Heart left ventricle (tissue), 16 donors: ENCODE data around the gene LSAMP. TPM values are rescaled to one million over a fixed set of nuclear protein-coding genes. Genes with fewer than 3 reads are reported as not detected.

Experiments
- ATAC-seq, 4 donors: fragments of 200-7000 bp; cut with Tn5 transposase; one replicate each; pipeline ENCODE4 v1.9.1; 2020 to 2022; ENCODE audit warnings: moderate library complexity in 4 of 4, mild to moderate bottlenecking in 3 of 4, moderate number of reproducible peaks in 1 of 4
- DNase-seq, 5 donors: peaks; one replicate each; pipeline ENCODE4 v3.0.0-alpha.2; 2020
- H3K27ac ChIP-seq, 12 donors: fragments of 200-600 bp; sonication (generic) in 4 of 12; one replicate each; pipeline versions ENCODE4 v1.5.0 to v1.8.0; 2016 to 2022; ENCODE audit warnings: mild to moderate bottlenecking in 2 of 12
- H3K27me3 ChIP-seq, 9 donors: fragments of 200-600 bp; sonication (generic) in 2 of 9; one replicate each; pipeline versions ENCODE4 v1.5.1 to v1.8.0; 2016 to 2022; ENCODE audit warnings: mild to moderate bottlenecking in 3 of 9
- H3K36me3 ChIP-seq, 9 donors: fragments of 200-600 bp; sonication (generic) in 2 of 9; one replicate each; pipeline versions ENCODE4 v1.5.0 to v1.8.0; 2018 to 2022; ENCODE audit warnings: mild to moderate bottlenecking in 2 of 9
- H3K4me1 ChIP-seq, 12 donors: fragments of 200-600 bp; sonication (generic) in 4 of 12; one replicate each; pipeline versions ENCODE4 v1.5.0 to v1.8.0; 2016 to 2022; ENCODE audit warnings: mild to moderate bottlenecking in 3 of 12
- H3K4me3 ChIP-seq, 12 donors: fragments of 200-600 bp; sonication (generic) in 4 of 12; one replicate each; pipeline versions ENCODE4 v1.5.0 to v1.8.0; 2017 to 2022; ENCODE audit warnings: mild to moderate bottlenecking in 9 of 12, moderate library complexity in 4 of 12
- H3K9me3 ChIP-seq, 12 donors: fragments of 200-600 bp; sonication (generic) in 4 of 12; one replicate each; pipeline versions ENCODE4 v1.5.0 to v1.8.0; 2016 to 2022; ENCODE audit warnings: mild to moderate bottlenecking in 1 of 12
- CTCF ChIP-seq, 12 donors: fragments of 200-600 bp; sonication (generic) in 4 of 12; IDR thresholded peaks; one replicate each; pipeline versions ENCODE4 v1.5.0 to v1.8.0; 2018 to 2022; ENCODE audit warnings: antibody characterized with exemption in 12 of 12, mild to moderate bottlenecking in 5 of 12
- POLR2A ChIP-seq, 2 donors: fragments of 450-650 bp; IDR thresholded peaks; one replicate each; pipeline ENCODE4 v1.6.1; 2017; ENCODE audit warnings: antibody characterized with exemption in 2 of 2, mild to moderate bottlenecking in 2 of 2, moderate library complexity in 2 of 2
- WGBS, 4 donors: extraction: QIAGEN DNeasy Blood & Tissue Kit in 2 of 4; methylation state at CpG; one replicate each; pipeline versions ENCODE4 v1.1.5 to v1.1.7; 2013 to 2018; 5-methylcytosine and 5-hydroxymethylcytosine counted together
- intact Hi-C, 10 donors: fragments of 100-400 bp; cut with DNase I; formaldehyde crosslinking; loops; one replicate each; pipeline versions ENCODE4 v1.11.1 to v1.14.2; 2022
- polyA plus RNA-seq, 2 donors: library from polyadenylated mRNA; stranded (reverse); fragments of 200-250 nt; gene quantifications; one replicate each; pipeline ENCODE4 v1.2.3, GENCODE V29; 2013
- total RNA-seq, 9 donors: library from RNA; depleted of rRNA in 2 of 9; stranded (reverse); fragments of >200 nt in 2 of 9; fragmentation: NEBNext Ultra II Directional in 3 of 9; extraction: Animal tissue kit (Norgen Biotek cat#: 25700) in 3 of 9; gene quantifications; one replicate each; pipeline versions ENCODE4 v1.1.0 to v1.2.4, GENCODE V29; 2016 to 2023
- donor health status: ischemic (EF 13 %, LVEDD 7.1; RV severe dilation, severe dysfunction).
- donor health status: healthy with polysubstance abuse.
- donor health status: DM: no; HTN: yes; CAD: no.
- donor health status: DM: no; HTN: no; CAD: no.
- donor health status: ischemic (EF 25% LVEDD 6.9; RV normal size, moderate dysfunction).
- donor health status: ischemic (EF 25% LVEDD 5.7; RV mildly dilated, moderate dysfunction).
- donor health status: healthy.
- donor health status: DM: yes; HTN: yes; CAD: no.
- donor health status: ischemic (EF 35%, LVEDD 5.7; RV mildly dilated, moderate dysfunction).
- donor health status: nonischemic (EF 11% LVEDD 7.7; RV severe dilation, severe dysfunction).
- donor health status: DM: yes; HTN: yes; CAD: no.
- donor health status: PGD.
- donor health status: ischemic (EF 29% LVEDD 5.4; RV normal size, mild dysfunction).
- donor health status: nonischemic (EF 23%, LVEDD 6.1; RV moderate dilation, normal function).

The LSAMP gene
- total and polyA plus RNA-seq, 11 donors: 1.6 to 52.3 (median 7.2) TPM

- DNase-seq (no peak), ATAC-seq (no peak)
- H3K4me1 ChIP-seq: no peaks in the 10 kb centered on the region
- intact Hi-C loops: no loop called here
- no peaks in the 10 kb centered on the region for H3K27me3 ChIP-seq
- no peak overlapping the region for H3K27ac ChIP-seq
- H3K9me3 ChIP-seq: no peaks in the 10 kb centered on the region
- H3K36me3 ChIP-seq: no peaks in the 10 kb centered on the region
- no peak overlapping the region for H3K4me3 ChIP-seq
- TF ChIP-seq POLR2A (IDR thresholded peaks at IDR 0.05): no peak
- 62 to 75% (median 69%) methylated on average over 3 of the region's 3 CpGs for WGBS, 4 donors
Measured at GRCh38 chr3:116051586-116051985, 393.7 kb downstream of the LSAMP start.

- ATAC-seq: no peak
- intact Hi-C loops: no loop called here
- Histone ChIP-seq H3K27ac (no peak overlapping the region), H3K4me1 (no peaks in the 10 kb centered on the region), H3K4me3 (no peak overlapping the region), H3K27me3 (no peaks in the 10 kb centered on the region), H3K9me3 (no peaks in the 10 kb centered on the region), H3K36me3 (no peaks in the 10 kb centered on the region)
- peak in 1 of 5 donors; percentile 24 for DNase-seq
- WGBS, 4 donors: 43 to 59% (median 46%) methylated on average over 4 of the region's 4 CpGs
- TF ChIP-seq POLR2A (IDR thresholded peaks at IDR 0.05) (no peak), CTCF (IDR thresholded peaks at IDR 0.05) (no peak)
Measured at GRCh38 chr3:116051040-116051439, 394.2 kb downstream of the LSAMP start.

GRCh38 chr3:116050311-116050915 lies 394.9 kb downstream of the LSAMP start:
- Histone ChIP-seq H3K36me3 (no peaks in the 10 kb centered on the region), H3K4me3 (no peak overlapping the region), H3K27ac (no peak overlapping the region), H3K9me3 (no peaks in the 10 kb centered on the region), H3K4me1 (no peaks in the 10 kb centered on the region), H3K27me3 (no peaks in the 10 kb centered on the region)
- no peak for ATAC-seq
- 54 to 66% (median 62%) methylated on average over 2 of the region's 2 CpGs for WGBS, 4 donors
- intact Hi-C loops: no loop called here
- TF ChIP-seq POLR2A (IDR thresholded peaks at IDR 0.05) (no peak), CTCF (IDR thresholded peaks at IDR 0.05) (no peak)
- DNase-seq: no peak

- intact Hi-C loops: no loop called here
- TF ChIP-seq CTCF (IDR thresholded peaks at IDR 0.05): no peak
- TF ChIP-seq POLR2A (IDR thresholded peaks at IDR 0.05): no peak
- no peak for DNase-seq
- Histone ChIP-seq H3K9me3 (no peaks in the 10 kb centered on the region), H3K36me3 (no peaks in the 10 kb centered on the region), H3K4me1 (no peaks in the 10 kb centered on the region), H3K27ac (no peak overlapping the region), H3K4me3 (no peak overlapping the region), H3K27me3 (no peaks in the 10 kb centered on the region)
- no peak for ATAC-seq
Measured at GRCh38 chr3:116048991-116049390, 396.3 kb downstream of the LSAMP start.

- ATAC-seq: no peak
- TF ChIP-seq POLR2A (IDR thresholded peaks at IDR 0.05) (no peak), CTCF (IDR thresholded peaks at IDR 0.05) (no peak)
- Histone ChIP-seq H3K27me3 (no peaks in the 10 kb centered on the region), H3K4me3 (no peak overlapping the region), H3K4me1 (no peaks in the 10 kb centered on the region), H3K9me3 (no peaks in the 10 kb centered on the region), H3K27ac (no peak overlapping the region), H3K36me3 (no peaks in the 10 kb centered on the region)
- WGBS, 4 donors: 32 to 49% (median 38%) methylated on average over 3 of the region's 3 CpGs
- intact Hi-C loops: no loop called here
- DNase-seq: no peak
Measured at GRCh38 chr3:116046350-116046749, 398.9 kb downstream of the LSAMP start.
